Panc1 (cell line): Measurements from ENCODE around the gene DHRS2. TPM values are rescaled to one million over a fixed set of nuclear protein-coding genes. Genes with fewer than 3 reads are reported as not detected.

Experiments used
- ATAC-seq: fragments of 200-7000 bp; cut with Tn5 transposase; 2 replicates; pipeline ENCODE4 v1.9.1; 2020; ENCODE audit warnings: mild to moderate bottlenecking, moderate library complexity
- BruUV-seq: library from RNA; stranded (reverse); fragments of 400-500 nt; replicated peaks from 2 replicates; lab custom pipeline; 2021; lab: Mats Ljungman, UMichigan
- CTCF ChIA-PET: fragments of 300-600 bp; sonication (Branson Sonifier 250); formaldehyde crosslinking; loops from one replicate; lab custom pipeline; 2022; ENCODE audit warnings: antibody characterized with exemption; lab: Charles Lee
- POLR2A ChIA-PET: fragments of 300-600 bp; sonication (Branson Sonifier 250); formaldehyde crosslinking; loops from one replicate; lab custom pipeline; 2022; ENCODE audit warnings: antibody characterized with exemption; lab: Charles Lee
- DNase-seq: peaks from one replicate; pipeline ENCODE4 v3.0.0-alpha.2; 2010; ENCODE audit warnings: low read depth, low spot score
- H3K27ac ChIP-seq: 2 replicates; pipeline ENCODE4 v1.5.1; 2011; ENCODE audit warnings: mild to moderate bottlenecking, low read length, inconsistent platforms
- H3K27me3 ChIP-seq: fragments of 200-500 bp; sonication (Bioruptor generic); 2 replicates; pipeline ENCODE4 v1.6.0; 2014; ENCODE audit warnings: low read length, inconsistent platforms; ENCODE audit not compliant: control insufficient read depth, insufficient read depth
- H3K36me3 ChIP-seq: fragments of 200-500 bp; sonication (Bioruptor generic); 2 replicates; pipeline ENCODE4 v1.5.1; 2014; ENCODE audit warnings: inconsistent platforms, mild to moderate bottlenecking, low read length, moderate library complexity; ENCODE audit not compliant: control insufficient read depth, insufficient read depth
- H3K4me1 ChIP-seq: 2 replicates; pipeline ENCODE4 v1.5.1; 2011; ENCODE audit warnings: inconsistent platforms, mild to moderate bottlenecking, low read length, moderate library complexity; ENCODE audit not compliant: control insufficient read depth, insufficient read depth
- H3K4me3 ChIP-seq, 2 experiments: 2 replicates each; pipeline ENCODE4 v1.5.1; 2011 to 2012; ENCODE audit warnings: low read depth in 2 of 2, low read length in 2 of 2, mild to moderate bottlenecking in 2 of 2, inconsistent platforms in 1 of 2, moderate library complexity in 1 of 2
- H3K9me3 ChIP-seq: fragments of 200-500 bp; sonication (Bioruptor generic); 2 replicates; pipeline ENCODE4 v1.5.1; 2014; ENCODE audit warnings: low read depth, mild to moderate bottlenecking, inconsistent platforms, low read length, moderate library complexity; ENCODE audit not compliant: control insufficient read depth, insufficient read depth
- POLR2AphosphoS5 ChIP-seq: IDR thresholded peaks from 2 replicates; pipeline ENCODE4 v1.6.1; 2012; ENCODE audit warnings: mild to moderate bottlenecking, low read depth, low read length, moderate library complexity
- SIN3A ChIP-seq: IDR thresholded peaks from 2 replicates; pipeline ENCODE4 v1.6.1; 2012; ENCODE audit warnings: low read depth, mild to moderate bottlenecking, low read length, moderate library complexity, borderline replicate concordance; ENCODE audit not compliant: insufficient read depth
- TCF7L2 ChIP-seq: IDR thresholded peaks from 2 replicates; pipeline ENCODE4 v1.6.1; 2011; ENCODE audit warnings: mild to moderate bottlenecking, low read depth, low read length, inconsistent platforms
- in situ Hi-C: cut with HindIII; loops from 2 replicates; pipeline ENCODE4 v1.10.0; 2016; ENCODE audit warnings: low sequenced_read_pairs, low pct_unique_long_range_greater_than_20kb
- intact Hi-C: fragments of 100-400 bp; cut with micrococcal nuclease; formaldehyde crosslinking; loops from one replicate; pipeline ENCODE4 v1.10.0; 2022; ENCODE audit not compliant: unreplicated experiment
- total RNA-seq: library from RNA; stranded (reverse); gene quantifications from one replicate; pipeline ENCODE4 v1.2.1, GENCODE V29; 2021; ENCODE audit not compliant: unreplicated experiment
- TF ChIP-seq, protein P1 (sequence below), 2 experiments: IDR thresholded peaks; 2 replicates each; pipeline ENCODE4 v1.6.1; 2011 to 2012; ENCODE audit warnings: low read depth in 2 of 2, control low read depth in 1 of 2, low read length in 1 of 2, mild to moderate bottlenecking in 1 of 2, moderate library complexity in 1 of 2; ENCODE audit not compliant: insufficient read depth in 1 of 2
- TF ChIP-seq, protein P2 (sequence below): fragments of 450-650 bp; IDR thresholded peaks from 2 replicates; pipeline ENCODE4 v1.5.1; 2017; ENCODE audit warnings: mild to moderate bottlenecking

Gene DHRS2
- total RNA-seq, 1 experiment from 2014 or later = 1.0 TPM

DNA sequence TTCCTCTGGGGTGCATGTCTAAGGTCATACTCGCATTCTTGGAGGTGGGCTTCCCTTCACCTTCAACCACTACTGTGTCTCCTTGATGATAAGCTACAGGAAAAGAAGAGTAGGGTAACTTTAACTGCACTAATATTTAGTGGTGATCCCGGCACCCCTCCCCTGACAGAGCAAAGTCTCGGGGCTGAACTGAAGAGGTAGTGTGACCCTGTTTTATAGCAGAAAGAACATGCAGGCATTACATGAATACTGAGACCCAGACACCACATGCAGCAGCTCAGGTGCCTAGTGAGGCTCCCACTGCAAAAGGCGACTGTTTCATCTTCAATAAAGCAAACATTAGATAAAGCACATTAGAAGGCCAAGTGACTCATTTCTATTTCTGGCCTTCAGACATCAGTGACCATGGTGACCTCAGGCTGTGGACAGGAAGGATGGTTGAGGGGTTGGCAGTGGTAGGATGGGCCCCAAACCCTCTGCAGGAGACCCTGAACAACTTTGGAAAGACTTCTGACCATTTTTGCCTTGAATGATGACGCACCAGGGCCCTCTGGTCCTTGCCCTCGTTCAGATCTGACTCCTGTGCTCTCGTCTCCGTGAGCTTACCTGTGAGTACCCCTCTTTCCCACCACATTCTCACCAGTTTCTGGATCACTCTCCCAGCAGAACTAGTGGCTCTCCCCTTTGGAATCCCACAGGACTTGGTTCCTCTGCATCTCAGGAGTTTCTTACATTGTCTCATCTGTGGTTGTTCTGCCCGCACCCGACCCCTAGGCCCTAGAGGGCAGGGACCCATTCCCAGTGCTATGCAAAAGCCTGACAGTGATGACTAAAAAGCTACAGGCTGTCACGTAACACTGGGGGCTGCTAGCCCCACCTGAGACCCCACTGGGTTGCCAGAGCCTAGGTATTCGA lies 33.7 kb upstream of the DHRS2 start:
- in situ Hi-C loops = no loop called here
- no peak for DNase-seq
- Histone ChIP-seq H3K36me3 (no peaks in the 10 kb centered on the region), H3K4me3 (no peak overlapping the region), H3K9me3 (no peaks in the 10 kb centered on the region), H3K4me1 (no peaks in the 10 kb centered on the region), H3K27ac (no peak overlapping the region), H3K27me3 (peaks cover 3% of the 10 kb centered on the region; the same call in 1 of the 2 replicates)
- ChIA-PET POLR2A (no interaction called here), CTCF (interaction anchor here (0.7 kb wide), 1 partner anchor 121 kb away, joined by 3 read pairs; no protein-coding TSS in a partner anchor)
- no TSS peak for BruUV-seq
- intact Hi-C loops = no loop called here
- ATAC-seq = no peak
- TF ChIP-seq SIN3A (no peak), POLR2AphosphoS5 (no peak), TCF7L2 (no peak)
- TF ChIP-seq, protein P1, sequence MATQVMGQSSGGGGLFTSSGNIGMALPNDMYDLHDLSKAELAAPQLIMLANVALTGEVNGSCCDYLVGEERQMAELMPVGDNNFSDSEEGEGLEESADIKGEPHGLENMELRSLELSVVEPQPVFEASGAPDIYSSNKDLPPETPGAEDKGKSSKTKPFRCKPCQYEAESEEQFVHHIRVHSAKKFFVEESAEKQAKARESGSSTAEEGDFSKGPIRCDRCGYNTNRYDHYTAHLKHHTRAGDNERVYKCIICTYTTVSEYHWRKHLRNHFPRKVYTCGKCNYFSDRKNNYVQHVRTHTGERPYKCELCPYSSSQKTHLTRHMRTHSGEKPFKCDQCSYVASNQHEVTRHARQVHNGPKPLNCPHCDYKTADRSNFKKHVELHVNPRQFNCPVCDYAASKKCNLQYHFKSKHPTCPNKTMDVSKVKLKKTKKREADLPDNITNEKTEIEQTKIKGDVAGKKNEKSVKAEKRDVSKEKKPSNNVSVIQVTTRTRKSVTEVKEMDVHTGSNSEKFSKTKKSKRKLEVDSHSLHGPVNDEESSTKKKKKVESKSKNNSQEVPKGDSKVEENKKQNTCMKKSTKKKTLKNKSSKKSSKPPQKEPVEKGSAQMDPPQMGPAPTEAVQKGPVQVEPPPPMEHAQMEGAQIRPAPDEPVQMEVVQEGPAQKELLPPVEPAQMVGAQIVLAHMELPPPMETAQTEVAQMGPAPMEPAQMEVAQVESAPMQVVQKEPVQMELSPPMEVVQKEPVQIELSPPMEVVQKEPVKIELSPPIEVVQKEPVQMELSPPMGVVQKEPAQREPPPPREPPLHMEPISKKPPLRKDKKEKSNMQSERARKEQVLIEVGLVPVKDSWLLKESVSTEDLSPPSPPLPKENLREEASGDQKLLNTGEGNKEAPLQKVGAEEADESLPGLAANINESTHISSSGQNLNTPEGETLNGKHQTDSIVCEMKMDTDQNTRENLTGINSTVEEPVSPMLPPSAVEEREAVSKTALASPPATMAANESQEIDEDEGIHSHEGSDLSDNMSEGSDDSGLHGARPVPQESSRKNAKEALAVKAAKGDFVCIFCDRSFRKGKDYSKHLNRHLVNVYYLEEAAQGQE (IDR thresholded peaks at IDR 0.05; ENCODE audit: insufficient read depth in 1 of 2, low read depth in 2 of 2, low read length in 1 of 2) = no peak
- TF ChIP-seq, protein P2, sequence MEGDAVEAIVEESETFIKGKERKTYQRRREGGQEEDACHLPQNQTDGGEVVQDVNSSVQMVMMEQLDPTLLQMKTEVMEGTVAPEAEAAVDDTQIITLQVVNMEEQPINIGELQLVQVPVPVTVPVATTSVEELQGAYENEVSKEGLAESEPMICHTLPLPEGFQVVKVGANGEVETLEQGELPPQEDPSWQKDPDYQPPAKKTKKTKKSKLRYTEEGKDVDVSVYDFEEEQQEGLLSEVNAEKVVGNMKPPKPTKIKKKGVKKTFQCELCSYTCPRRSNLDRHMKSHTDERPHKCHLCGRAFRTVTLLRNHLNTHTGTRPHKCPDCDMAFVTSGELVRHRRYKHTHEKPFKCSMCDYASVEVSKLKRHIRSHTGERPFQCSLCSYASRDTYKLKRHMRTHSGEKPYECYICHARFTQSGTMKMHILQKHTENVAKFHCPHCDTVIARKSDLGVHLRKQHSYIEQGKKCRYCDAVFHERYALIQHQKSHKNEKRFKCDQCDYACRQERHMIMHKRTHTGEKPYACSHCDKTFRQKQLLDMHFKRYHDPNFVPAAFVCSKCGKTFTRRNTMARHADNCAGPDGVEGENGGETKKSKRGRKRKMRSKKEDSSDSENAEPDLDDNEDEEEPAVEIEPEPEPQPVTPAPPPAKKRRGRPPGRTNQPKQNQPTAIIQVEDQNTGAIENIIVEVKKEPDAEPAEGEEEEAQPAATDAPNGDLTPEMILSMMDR = no peak

DNA sequence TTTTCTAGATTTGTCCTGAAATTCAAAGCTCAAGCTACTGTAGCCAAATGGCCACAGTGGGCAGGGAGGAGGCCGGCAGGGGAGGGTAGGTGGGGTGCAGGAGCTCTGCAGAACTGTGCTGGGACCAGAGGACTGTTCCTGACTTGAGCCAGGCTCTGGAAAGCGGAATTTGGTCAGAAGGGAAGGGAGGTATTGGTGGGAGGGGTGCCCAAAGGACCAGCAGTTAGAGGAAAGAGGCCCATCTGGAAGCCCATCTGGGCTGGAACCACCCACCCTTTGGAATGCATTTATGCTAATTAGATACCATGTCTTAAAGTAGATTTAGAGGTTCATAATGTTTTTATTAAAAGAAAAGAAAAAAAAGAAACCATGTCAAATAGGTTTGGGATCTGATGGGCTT lies 33.1 kb upstream of the DHRS2 start:
- H3K4me3 ChIP-seq = no peak overlapping the region
- no peak overlapping the region for H3K27ac ChIP-seq
- in situ Hi-C loops (no loop called here), intact Hi-C loops (no loop called here)
- BruUV-seq = no TSS peak
- CTCF ChIA-PET = no interaction called here
- POLR2A ChIA-PET = no interaction called here
- H3K36me3 ChIP-seq = no peaks in the 10 kb centered on the region
- H3K27me3 ChIP-seq = peaks cover 3% of the 10 kb centered on the region; the same call in 1 of the 2 replicates
- no peak for TF ChIP-seq POLR2AphosphoS5
- no peak for TF ChIP-seq TCF7L2
- TF ChIP-seq, protein P1 (IDR thresholded peaks at IDR 0.05; ENCODE audit: insufficient read depth in 1 of 2, low read depth in 2 of 2, low read length in 1 of 2) = no peak
- no peak for TF ChIP-seq SIN3A
- TF ChIP-seq, protein P2 = no peak
- no peaks in the 10 kb centered on the region for H3K4me1 ChIP-seq
- no peaks in the 10 kb centered on the region for H3K9me3 ChIP-seq
- ATAC-seq = no peak
- no peak for DNase-seq
